ENCODE results near the gene POTED.
"Not testable (repeated sequence)": the region's sequence is repeated elsewhere in the genome, so short reads cannot be mapped to it uniquely, and the experiment has no call there.

POTED gene

DNA sequence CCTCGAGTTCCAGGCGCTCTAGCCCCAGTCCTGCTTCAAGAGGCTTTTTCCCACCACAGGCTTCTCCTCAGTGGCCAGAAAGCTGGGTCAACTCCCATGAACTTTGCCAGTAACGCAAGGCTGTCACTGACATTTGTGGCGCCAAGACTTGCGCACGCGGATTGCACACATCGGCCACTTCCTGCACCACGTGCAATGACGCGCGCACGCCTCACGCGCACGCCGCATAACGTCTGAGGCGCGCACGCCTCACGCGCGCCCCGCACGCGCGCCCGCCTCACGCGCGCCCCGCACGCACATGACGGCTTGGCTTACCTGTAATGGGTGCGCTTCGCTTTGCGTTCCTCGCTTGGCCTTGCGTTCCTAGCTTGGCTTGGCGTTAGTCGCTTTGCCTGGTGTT, at the start of gene POTED:
POTED (plus strand) TSS at position 301 of the 400 bp plus-strand sequence. CDS start 452 bp downstream, outside the sequence.
- not testable (repeated sequence) for DNase-seq

DNA sequence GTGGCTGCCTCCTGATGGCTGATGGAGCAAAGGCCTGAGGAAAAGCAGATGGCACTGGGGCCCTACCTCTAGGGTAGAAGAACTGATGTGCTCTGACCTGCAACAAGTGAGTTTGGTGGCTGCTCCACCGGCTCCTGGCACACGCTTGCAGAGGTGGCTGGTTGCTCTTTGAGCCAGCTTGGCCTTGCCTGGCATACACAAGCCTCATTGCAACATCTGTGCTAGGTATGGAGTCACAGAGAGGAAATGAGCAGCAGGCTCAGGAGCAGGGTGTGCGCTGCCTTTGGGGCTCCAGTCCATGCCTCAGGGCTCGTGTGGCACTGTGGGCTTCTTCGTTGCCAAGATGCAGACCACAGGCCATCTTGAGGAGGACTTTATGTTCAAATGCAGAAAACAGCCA, 40.5 kb downstream of the POTED start:
- not testable (repeated sequence) for DNase-seq

DNA sequence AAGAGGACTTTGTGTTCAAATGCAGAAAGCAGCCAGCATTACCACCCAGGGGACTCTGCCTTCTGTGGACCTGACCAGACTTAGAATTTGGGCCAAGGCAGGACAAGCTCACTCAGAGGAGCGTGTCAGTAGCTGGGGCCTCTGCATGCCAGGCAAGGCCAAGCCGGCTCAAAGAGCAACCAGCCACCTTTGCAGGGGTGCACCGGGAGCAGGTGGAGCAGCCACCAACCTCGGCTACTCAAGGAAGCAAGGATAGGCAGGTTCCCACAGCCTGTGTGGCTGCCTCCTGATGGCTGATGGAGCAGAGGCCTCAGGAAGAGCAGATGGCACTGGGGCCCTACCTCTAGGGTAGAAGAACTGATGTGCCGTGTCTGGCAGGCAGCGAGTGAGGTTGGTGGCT, 42.2 kb downstream of the POTED start:
- not testable (repeated sequence) for DNase-seq
